Inflammatory macrophage (primary cell): ENCODE data around the gene TMEM187.

Experiments used
- DNase-seq, 2 donors: peaks; one replicate each; pipeline ENCODE4 v3.0.0-alpha.2; 2020 to 2022

TMEM187 gene

GRCh38 chrX:154002215-154002719 lies 29.7 kb downstream of the TMEM187 start:
- peak; percentile 78 to 79 for DNase-seq

- DNase-seq: no peak
Measured at GRCh38 chrX:154004315-154004714, 31.8 kb downstream of the TMEM187 start.

GRCh38 chrX:154006947-154007346 lies 34.4 kb downstream of the TMEM187 start:
- no peak for DNase-seq

GRCh38 chrX:154008521-154008920 lies 36.0 kb downstream of the TMEM187 start:
- DNase-seq: no peak

DNA sequence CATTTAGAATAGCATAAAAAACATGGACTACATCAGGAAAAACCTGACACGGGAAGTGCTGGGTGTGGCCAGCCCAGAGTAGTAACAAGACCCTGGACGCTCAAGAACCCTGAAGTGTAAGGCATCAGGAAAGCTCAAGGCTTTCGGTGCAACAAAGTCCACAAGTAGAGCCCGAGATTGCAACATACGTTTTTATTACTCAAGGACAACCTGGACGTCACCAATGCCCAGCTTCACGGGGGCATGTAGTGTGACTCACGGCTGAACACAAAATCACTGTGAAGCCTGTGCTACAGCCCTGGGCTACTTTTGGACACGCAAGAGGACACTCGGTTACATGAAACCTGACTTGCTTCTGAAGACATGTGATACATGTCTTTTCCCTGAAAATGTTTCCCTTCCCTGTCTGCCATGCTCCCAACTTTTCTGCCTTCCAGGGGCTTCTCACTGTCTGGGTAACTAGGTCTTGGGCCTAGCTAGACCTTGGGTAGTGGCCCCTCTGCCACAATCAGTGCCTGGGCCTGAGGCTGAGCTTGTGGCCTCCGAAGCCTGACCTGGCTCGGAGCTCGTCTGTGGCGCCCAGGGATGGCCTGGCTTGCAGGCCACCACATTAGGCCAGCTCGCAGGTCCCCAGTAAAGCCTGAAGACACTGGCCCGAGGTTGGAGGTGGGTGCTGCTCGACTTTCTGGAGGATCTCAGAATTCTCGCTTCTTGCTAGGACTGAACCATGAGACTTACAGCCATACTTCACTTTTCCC lies 38.0 kb downstream of the TMEM187 start:
- peak; percentile 68 to 75 for DNase-seq

GRCh38 chrX:154011376-154012335 lies 39.1 kb downstream of the TMEM187 start:
- no peak for DNase-seq

GRCh38 chrX:154012336-154012991 lies 39.9 kb downstream of the TMEM187 start:
- DNase-seq: no peak

DNA sequence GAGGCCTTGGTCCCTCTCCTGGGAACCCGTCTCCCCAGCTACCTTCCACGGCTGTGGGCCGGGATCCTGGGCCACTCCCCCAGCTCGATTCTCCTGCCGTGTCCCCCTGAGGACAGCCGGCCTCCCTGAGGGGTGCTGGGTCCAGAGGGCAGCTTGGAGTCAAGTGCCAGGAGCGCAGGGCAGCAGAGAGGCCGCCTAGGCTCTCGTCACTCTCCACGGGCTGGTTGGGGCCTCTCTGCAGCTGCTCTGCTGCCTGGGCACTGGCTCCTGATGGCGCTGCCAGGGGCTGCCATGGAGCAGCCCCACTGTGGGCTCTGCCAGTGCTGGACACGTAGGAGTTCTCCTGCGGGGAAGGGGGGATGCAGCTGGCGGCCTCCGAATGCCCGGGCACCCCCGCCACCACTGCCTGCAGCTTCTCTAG lies 40.5 kb downstream of the TMEM187 start:
- no peak for DNase-seq

GRCh38 chrX:154013614-154014360 lies 41.2 kb downstream of the TMEM187 start:
- DNase-seq: peak; percentile 19 to 29

- no peak for DNase-seq
Measured at GRCh38 chrX:154014429-154015380, 42.2 kb downstream of the TMEM187 start.

GRCh38 chrX:154015581-154016264 lies 43.2 kb downstream of the TMEM187 start:
- DNase-seq: no peak

DNA sequence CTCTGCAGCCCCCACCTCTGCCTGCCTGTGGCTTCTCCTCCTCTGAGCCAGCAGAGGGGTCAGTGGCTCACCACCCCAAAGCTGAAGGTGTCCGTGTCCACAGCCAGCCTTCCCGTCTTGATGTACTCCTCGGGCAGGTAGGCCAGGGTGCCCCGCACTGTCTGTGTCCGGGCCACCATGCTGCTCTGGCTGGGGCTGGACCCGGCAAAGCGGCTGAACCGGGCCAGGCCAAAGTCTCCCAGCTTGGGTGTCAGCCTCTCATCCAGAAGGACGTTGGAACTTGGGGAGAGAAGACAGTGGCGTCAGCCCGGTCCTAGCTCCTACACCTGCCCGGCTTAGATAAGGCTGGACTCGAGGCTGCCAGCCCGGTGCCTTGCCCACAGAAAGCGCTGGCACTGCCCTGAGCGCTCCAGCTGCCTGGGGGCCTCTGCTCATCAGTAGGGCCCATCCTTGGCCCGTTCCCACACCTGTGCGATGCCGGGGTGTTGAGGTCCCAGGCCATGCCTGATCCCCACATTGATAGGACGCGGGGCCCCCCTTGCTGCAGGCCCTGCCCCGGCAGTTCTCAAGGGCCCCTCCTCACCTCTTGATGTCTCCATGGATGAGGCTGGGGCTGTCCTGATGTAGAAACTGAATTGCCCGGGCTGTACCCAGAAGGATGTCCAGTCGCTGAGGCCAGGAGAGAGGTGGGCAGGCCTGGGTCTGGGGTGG lies 44.0 kb downstream of the TMEM187 start:
- DNase-seq: no peak

DNA sequence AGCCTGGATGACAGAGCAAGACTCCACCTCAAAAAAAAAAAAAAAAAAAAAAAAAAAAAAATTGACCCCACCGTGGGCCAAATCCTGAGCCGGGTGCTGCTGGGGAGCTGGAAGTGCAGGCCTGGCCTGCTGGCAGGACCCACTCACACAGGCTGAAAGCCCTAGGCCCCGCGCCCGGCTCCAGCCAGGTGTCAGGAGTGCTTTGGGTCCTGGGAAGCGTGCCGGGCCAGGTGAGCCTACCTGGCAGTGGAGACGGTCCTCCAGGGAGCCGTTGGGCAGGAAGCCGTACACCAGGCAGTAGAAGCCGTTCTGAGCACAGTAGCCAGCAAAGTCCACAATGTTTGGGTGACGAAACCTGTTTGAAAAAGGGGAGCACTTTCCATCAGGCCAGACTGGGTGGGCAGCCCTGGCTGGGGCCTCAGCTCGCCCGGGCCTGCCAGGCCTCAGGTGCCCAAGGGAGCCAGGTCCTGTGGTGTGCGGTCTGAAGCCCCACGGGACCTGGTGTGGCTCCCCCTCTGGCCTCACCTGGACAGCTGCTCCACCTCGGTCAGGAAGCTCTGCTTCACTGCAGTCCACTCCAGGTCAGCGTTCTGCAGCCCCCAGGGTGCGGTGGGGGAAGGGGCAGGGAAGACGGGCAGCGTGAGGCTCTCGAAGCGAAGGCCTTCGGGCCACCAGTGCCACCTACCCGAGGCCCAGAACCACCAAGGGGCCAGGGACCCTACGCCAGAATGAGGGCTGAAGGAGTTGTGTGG lies 45.4 kb downstream of the TMEM187 start:
- no peak for DNase-seq

GRCh38 chrX:154018518-154019060 lies 46.0 kb downstream of the TMEM187 start:
- DNase-seq: no peak

- no peak for DNase-seq
Measured at GRCh38 chrX:154019061-154019621, 46.6 kb downstream of the TMEM187 start.

GRCh38 chrX:154019633-154020528 lies 47.3 kb downstream of the TMEM187 start, which contains the start of gene IRAK1:
Gene IRAK1, minus strand, starts transcription at chrX:154019902. Its CDS starts 90 bp downstream, at chrX:154019812.
- DNase-seq: peak; percentile 63 to 82
